Hepatocyte (in vitro differentiated cells): ENCODE data around the gene ULK4.

Experiments used
- EZH2 ChIP-seq: fragments of 200-600 bp; sonication (generic); IDR thresholded peaks from 2 replicates; pipeline ENCODE4 v1.6.1; 2016; ENCODE audit warnings: antibody characterized with exemption, mild to moderate bottlenecking, borderline replicate concordance
- EZH2phosphoT487 ChIP-seq: fragments of 200-600 bp; sonication (generic); IDR thresholded peaks from one replicate; pipeline ENCODE4 v1.6.1; 2018; ENCODE audit warnings: antibody characterized with exemption, mild to moderate bottlenecking, low read depth, moderate library complexity; ENCODE audit not compliant: unreplicated experiment, severe bottlenecking
- TF ChIP-seq, protein P1 (sequence below): fragments of 200-600 bp; sonication (generic); IDR thresholded peaks from 2 replicates; pipeline ENCODE4 v1.5.1; 2016; ENCODE audit warnings: antibody characterized with exemption, mild to moderate bottlenecking; ENCODE audit not compliant: poor library complexity

DNA sequence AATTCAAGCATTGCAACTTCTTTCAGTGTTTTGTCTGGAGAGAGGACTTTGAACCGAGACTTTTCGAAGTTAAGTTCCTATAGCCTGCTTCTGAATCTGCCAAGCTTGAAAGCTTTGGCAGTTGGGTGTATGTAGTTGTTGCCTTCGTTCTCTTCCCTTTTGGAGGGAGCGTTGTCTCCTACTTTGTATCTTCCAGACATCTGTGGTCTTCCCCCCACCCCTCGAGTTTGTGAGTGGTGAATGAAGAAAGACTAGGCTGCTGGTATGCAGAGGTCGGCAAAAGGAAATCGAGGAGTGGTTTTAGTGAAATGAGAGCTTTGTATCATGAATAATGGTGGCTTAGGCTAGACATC, 761.3 kb downstream of the ULK4 start:
- TF ChIP-seq EZH2phosphoT487, result no peak
- TF ChIP-seq, protein P1, sequence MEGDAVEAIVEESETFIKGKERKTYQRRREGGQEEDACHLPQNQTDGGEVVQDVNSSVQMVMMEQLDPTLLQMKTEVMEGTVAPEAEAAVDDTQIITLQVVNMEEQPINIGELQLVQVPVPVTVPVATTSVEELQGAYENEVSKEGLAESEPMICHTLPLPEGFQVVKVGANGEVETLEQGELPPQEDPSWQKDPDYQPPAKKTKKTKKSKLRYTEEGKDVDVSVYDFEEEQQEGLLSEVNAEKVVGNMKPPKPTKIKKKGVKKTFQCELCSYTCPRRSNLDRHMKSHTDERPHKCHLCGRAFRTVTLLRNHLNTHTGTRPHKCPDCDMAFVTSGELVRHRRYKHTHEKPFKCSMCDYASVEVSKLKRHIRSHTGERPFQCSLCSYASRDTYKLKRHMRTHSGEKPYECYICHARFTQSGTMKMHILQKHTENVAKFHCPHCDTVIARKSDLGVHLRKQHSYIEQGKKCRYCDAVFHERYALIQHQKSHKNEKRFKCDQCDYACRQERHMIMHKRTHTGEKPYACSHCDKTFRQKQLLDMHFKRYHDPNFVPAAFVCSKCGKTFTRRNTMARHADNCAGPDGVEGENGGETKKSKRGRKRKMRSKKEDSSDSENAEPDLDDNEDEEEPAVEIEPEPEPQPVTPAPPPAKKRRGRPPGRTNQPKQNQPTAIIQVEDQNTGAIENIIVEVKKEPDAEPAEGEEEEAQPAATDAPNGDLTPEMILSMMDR, result no peak
- TF ChIP-seq EZH2, result no peak
